Mesenchymal stem cell (in vitro differentiated cells and primary cell): ENCODE results near the gene OR9Q2.
"Not testable (repeated sequence)": the region's sequence is repeated elsewhere in the genome, so short reads cannot be mapped to it uniquely, and the experiment has no call there.

Source experiments
- DNase-seq: peaks from one replicate; pipeline ENCODE4 v3.0.0-alpha.2; 2013
- H2AFZ ChIP-seq: one replicate; pipeline ENCODE4 v1.6.1; 2013; ENCODE audit warnings: low read depth, mild to moderate bottlenecking, control low read depth, inconsistent platforms, low read length, moderate library complexity
- H2AK5ac ChIP-seq: 2 replicates; pipeline ENCODE4 v1.6.1; 2013; ENCODE audit warnings: low read length, moderate library complexity, mild to moderate bottlenecking, inconsistent platforms; ENCODE audit not compliant: severe bottlenecking
- H2BK120ac ChIP-seq: one replicate; pipeline ENCODE4 v1.6.1; 2013; ENCODE audit warnings: low read depth, mild to moderate bottlenecking, inconsistent platforms, low read length, moderate library complexity
- H2BK12ac ChIP-seq, 2 experiments: one replicate each; pipeline ENCODE4 v1.6.1; 2013; ENCODE audit warnings: inconsistent platforms in 2 of 2, low read length in 2 of 2, mild to moderate bottlenecking in 2 of 2, moderate library complexity in 2 of 2, control low read depth in 1 of 2
- H2BK15ac ChIP-seq: one replicate; pipeline ENCODE4 v1.6.1; 2013; ENCODE audit warnings: mild to moderate bottlenecking, low read depth, inconsistent platforms; ENCODE audit not compliant: poor library complexity, severe bottlenecking
- H2BK5ac ChIP-seq: 2 replicates; pipeline ENCODE4 v1.6.1; 2013; ENCODE audit warnings: low read depth, mild to moderate bottlenecking, low read length, control low read depth, inconsistent platforms; ENCODE audit not compliant: poor library complexity, severe bottlenecking
- H3K14ac ChIP-seq, 2 experiments: one replicate each; pipeline ENCODE4 v1.6.1; 2013; ENCODE audit warnings: inconsistent platforms in 2 of 2, low read length in 2 of 2, control low read depth in 1 of 2, mild to moderate bottlenecking in 1 of 2, moderate library complexity in 1 of 2
- H3K18ac ChIP-seq, 2 experiments: one replicate each; pipeline ENCODE4 v1.6.1; 2013; ENCODE audit warnings: inconsistent platforms in 2 of 2, low read length in 2 of 2, control low read depth in 1 of 2, low read depth in 1 of 2, mild to moderate bottlenecking in 1 of 2
- H3K23ac ChIP-seq, 2 experiments: one replicate each; pipeline ENCODE4 v1.6.1; 2013; ENCODE audit warnings: inconsistent platforms in 2 of 2, low read length in 2 of 2, mild to moderate bottlenecking in 2 of 2, moderate library complexity in 2 of 2, control low read depth in 1 of 2
- H3K27ac ChIP-seq: 2 replicates; pipeline ENCODE4 v1.5.1; 2013; ENCODE audit warnings: mild to moderate bottlenecking, moderate library complexity, low read length, control low read depth, inconsistent platforms; ENCODE audit not compliant: poor library complexity, severe bottlenecking
- H3K27me3 ChIP-seq, 2 experiments: 2 replicates each; pipeline versions ENCODE4 v1.6.1 to v1.7.0; 2013; ENCODE audit warnings: low read length in 2 of 2, mild to moderate bottlenecking in 2 of 2, moderate library complexity in 2 of 2, control low read depth in 1 of 2, inconsistent platforms in 1 of 2; ENCODE audit not compliant: control insufficient read depth in 1 of 2, insufficient read depth in 1 of 2
- H3K36me3 ChIP-seq, 2 experiments: 2 replicates each; pipeline versions ENCODE4 v1.6.1 to v1.7.0; 2013; ENCODE audit warnings: low read length in 2 of 2, control low read depth in 1 of 2, inconsistent platforms in 1 of 2, low read depth in 1 of 2, mild to moderate bottlenecking in 1 of 2; ENCODE audit not compliant: insufficient read depth in 2 of 2, control insufficient read depth in 1 of 2
- H3K4ac ChIP-seq, 2 experiments: one replicate each; pipeline ENCODE4 v1.6.1; 2013; ENCODE audit warnings: inconsistent platforms in 2 of 2, low read length in 2 of 2, mild to moderate bottlenecking in 2 of 2, moderate library complexity in 2 of 2, control low read depth in 1 of 2, low read depth in 1 of 2
- H3K4me1 ChIP-seq: 2 replicates; pipeline ENCODE4 v1.6.1; 2013; ENCODE audit warnings: low read depth, low read length, control low read depth; ENCODE audit not compliant: control insufficient read depth, insufficient read depth
- H3K4me2 ChIP-seq: 2 replicates; pipeline ENCODE4 v1.6.1; 2013; ENCODE audit warnings: low read length, mild to moderate bottlenecking, inconsistent platforms; ENCODE audit not compliant: poor library complexity, severe bottlenecking
- H3K4me3 ChIP-seq, 2 experiments: 2 replicates each; pipeline versions ENCODE4 v1.5.1 to v1.7.0; 2013; ENCODE audit warnings: low read length in 2 of 2, mild to moderate bottlenecking in 2 of 2, control low read depth in 1 of 2, low read depth in 1 of 2; ENCODE audit not compliant: insufficient read depth in 1 of 2
- H3K79me1 ChIP-seq: replicated peaks from 2 replicates; pipeline ENCODE4 v1.6.1; 2013; ENCODE audit warnings: mild to moderate bottlenecking, control low read depth, low read length, inconsistent platforms; ENCODE audit not compliant: poor library complexity, severe bottlenecking
- H3K9ac ChIP-seq: 2 replicates; pipeline ENCODE4 v1.7.0; 2013; ENCODE audit warnings: mild to moderate bottlenecking, low read length, moderate library complexity
- H3K9me3 ChIP-seq: 2 replicates; pipeline ENCODE4 v1.7.0; 2013; ENCODE audit warnings: mild to moderate bottlenecking, low read length; ENCODE audit not compliant: control insufficient read depth
- H4K8ac ChIP-seq: one replicate; pipeline ENCODE4 v1.6.1; 2013; ENCODE audit warnings: inconsistent platforms, mild to moderate bottlenecking, low read length, moderate library complexity
- H4K91ac ChIP-seq: one replicate; pipeline ENCODE4 v1.6.1; 2013; ENCODE audit warnings: mild to moderate bottlenecking, low read length, inconsistent platforms
- WGBS: methylation state at CpG from one replicate; pipeline ENCODE4 v1.1.7; 2013; ENCODE audit warnings: mixed read lengths; 5-methylcytosine and 5-hydroxymethylcytosine counted together

OR9Q2 gene

DNA sequence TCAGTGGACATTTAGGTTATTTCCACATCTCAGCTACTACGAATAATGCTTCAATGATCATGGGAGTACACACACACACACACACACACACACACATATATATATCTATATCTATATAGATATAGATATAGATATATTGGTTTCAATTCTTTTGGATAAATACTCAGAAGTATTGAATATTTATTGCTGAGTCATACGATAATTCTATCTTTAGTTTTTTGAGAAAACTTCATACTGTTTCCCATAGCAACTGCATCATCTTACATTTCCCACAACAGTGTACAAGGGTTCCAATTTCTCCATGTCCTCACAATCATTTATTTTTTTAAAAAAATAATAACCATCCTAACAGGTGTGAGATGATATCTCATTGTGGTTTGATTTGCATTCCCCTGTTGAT lies 7.1 kb downstream of the OR9Q2 start:
- no peak overlapping the region for H2BK15ac ChIP-seq
- H3K9me3 ChIP-seq: peaks cover 31% of the 10 kb centered on the region
- H3K23ac ChIP-seq: no peak overlapping the region
- H4K8ac ChIP-seq: no peak overlapping the region
- H3K4me3 ChIP-seq: no peak overlapping the region
- no CpG with 5 or more reads among the region's 2 CpGs for WGBS
- H3K4me1 ChIP-seq: no peaks in the 10 kb centered on the region
- no peak overlapping the region for H3K4ac ChIP-seq
- H3K79me1 ChIP-seq: no peaks in the 10 kb centered on the region
- H3K18ac ChIP-seq: no peak overlapping the region
- no peaks in the 10 kb centered on the region for H3K27me3 ChIP-seq
- no peak overlapping the region for H3K4me2 ChIP-seq
- H2BK120ac ChIP-seq: no peak overlapping the region
- H3K9ac ChIP-seq: no peak overlapping the region
- H4K91ac ChIP-seq: no peak overlapping the region
- no peak overlapping the region for H2AK5ac ChIP-seq
- no peaks in the 10 kb centered on the region for H3K36me3 ChIP-seq
- H3K27ac ChIP-seq: no peak overlapping the region
- no peak overlapping the region for H2BK12ac ChIP-seq
- no peak overlapping the region for H2AFZ ChIP-seq
- DNase-seq: no peak
- H2BK5ac ChIP-seq: no peak overlapping the region
- no peak overlapping the region for H3K14ac ChIP-seq

DNA sequence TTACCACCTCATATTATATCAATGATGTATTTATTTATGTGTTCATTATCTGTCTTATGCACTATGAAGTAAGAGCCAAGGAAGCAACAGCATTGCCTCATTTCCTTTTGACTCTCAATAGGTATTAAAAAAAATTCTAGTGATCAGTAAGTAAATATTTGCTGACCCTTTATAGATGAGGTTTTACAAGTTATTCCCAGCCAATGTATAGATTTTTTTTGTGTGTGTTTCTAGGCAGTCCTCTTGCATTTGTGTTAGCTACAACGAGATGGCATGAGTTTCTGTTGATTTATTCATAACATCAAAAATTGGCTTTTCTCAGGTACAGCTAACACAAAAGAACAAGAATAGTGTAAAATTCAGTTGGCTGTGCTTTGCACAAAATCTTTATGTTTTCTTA lies 10.4 kb downstream of the OR9Q2 start:
- H3K27me3 ChIP-seq: no peaks in the 10 kb centered on the region
- no peak overlapping the region for H4K8ac ChIP-seq
- DNase-seq: no peak
- no peak overlapping the region for H2BK120ac ChIP-seq
- no peaks in the 10 kb centered on the region for H3K4me1 ChIP-seq
- no peak overlapping the region for H2AFZ ChIP-seq
- H3K9ac ChIP-seq: no peak overlapping the region
- H2BK5ac ChIP-seq: no peak overlapping the region
- WGBS: no CpG with 5 or more reads among the region's 1 CpG
- H3K9me3 ChIP-seq: peaks cover 31% of the 10 kb centered on the region
- H4K91ac ChIP-seq: no peak overlapping the region
- no peak overlapping the region for H3K4ac ChIP-seq
- H3K4me3 ChIP-seq: no peak overlapping the region
- no peak overlapping the region for H3K4me2 ChIP-seq
- no peaks in the 10 kb centered on the region for H3K36me3 ChIP-seq
- H3K23ac ChIP-seq: no peak overlapping the region
- H2BK12ac ChIP-seq: no peak overlapping the region
- no peak overlapping the region for H2BK15ac ChIP-seq
- H3K79me1 ChIP-seq: no peaks in the 10 kb centered on the region
- no peak overlapping the region for H3K18ac ChIP-seq
- no peak overlapping the region for H3K14ac ChIP-seq
- no peak overlapping the region for H2AK5ac ChIP-seq
- no peak overlapping the region for H3K27ac ChIP-seq

DNA sequence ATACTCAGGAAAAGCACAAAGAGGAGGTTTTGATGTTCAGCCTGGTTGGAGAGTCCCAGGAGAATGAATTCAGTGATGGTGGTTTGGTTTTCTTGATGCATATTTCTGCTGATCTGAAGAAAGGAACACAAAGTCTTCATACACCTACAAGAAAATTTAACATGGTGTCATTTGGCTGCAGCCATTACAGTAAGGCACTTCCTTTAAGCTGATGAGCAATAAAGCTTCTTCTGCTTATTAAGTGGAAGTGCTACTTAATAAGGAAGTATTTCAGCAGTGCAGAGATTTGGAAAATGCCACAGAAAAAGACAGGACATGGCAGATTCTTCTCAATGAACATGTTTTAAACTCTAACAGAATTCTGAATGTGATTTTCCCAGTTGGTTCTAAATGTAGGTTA lies 15.2 kb downstream of the OR9Q2 start, which contains the start of gene OR1S2:
TSS of gene OR1S2 (minus strand) at position 101 of the 400 bp plus-strand sequence. CDS start at position 101, 0 bp downstream.
- Histone ChIP-seq H3K36me3 (no peaks in the 10 kb centered on the region), H4K8ac (no peak within 1 kb of the TSS), H3K4me1 (no peaks in the 10 kb centered on the region), H3K79me1 (no peaks in the 10 kb centered on the region), H3K9me3 (peaks cover 15% of the 10 kb centered on the region), H3K9ac (no peak within 1 kb of the TSS), H3K14ac (no peak within 1 kb of the TSS), H2BK12ac (no peak within 1 kb of the TSS), H3K23ac (no peak within 1 kb of the TSS), H2BK15ac (no peak within 1 kb of the TSS), H2BK120ac (no peak within 1 kb of the TSS), H3K4me2 (no peak within 1 kb of the TSS), H2BK5ac (no peak within 1 kb of the TSS), H4K91ac (no peak within 1 kb of the TSS), H3K27me3 (no peaks in the 10 kb centered on the region), H3K18ac (no peak within 1 kb of the TSS), H3K27ac (no peak within 1 kb of the TSS), H2AFZ (no peak within 1 kb of the TSS), H2AK5ac (no peak within 1 kb of the TSS), H3K4me3 (no peak within 1 kb of the TSS), H3K4ac (no peak within 1 kb of the TSS)
- no peak for DNase-seq

DNA sequence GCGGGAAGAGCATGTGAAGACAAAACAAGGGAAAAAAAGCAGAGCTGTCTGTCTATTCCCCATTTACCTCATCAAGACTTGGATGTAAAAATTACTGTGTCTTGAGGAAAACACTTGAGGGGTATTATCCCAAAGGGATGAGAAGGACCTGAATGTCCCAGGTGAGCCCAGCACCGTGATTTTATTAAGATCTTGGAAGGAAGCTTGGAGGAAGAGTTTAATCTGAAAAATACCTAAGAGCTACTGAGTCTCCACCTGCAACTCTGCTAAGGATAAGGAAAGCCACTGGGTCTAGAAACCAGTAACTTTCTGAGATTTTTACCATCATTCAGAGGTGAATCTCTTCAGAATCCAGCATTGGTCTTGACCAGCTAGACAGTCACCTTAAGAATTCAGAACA lies 23.6 kb downstream of the OR9Q2 start, which contains the start of gene OR1S1:
TSS of gene OR1S1 (plus strand) at position 301 of the 400 bp plus-strand sequence.
- not testable (repeated sequence) for H3K79me1 ChIP-seq, H2BK120ac ChIP-seq, H3K36me3 ChIP-seq, H3K4me2 ChIP-seq, H3K4ac ChIP-seq, H4K8ac ChIP-seq, H3K9me3 ChIP-seq, H2AFZ ChIP-seq, H3K27ac ChIP-seq, H2AK5ac ChIP-seq, H3K14ac ChIP-seq, H3K23ac ChIP-seq, H2BK5ac ChIP-seq, H3K4me3 ChIP-seq, H3K9ac ChIP-seq, H3K18ac ChIP-seq, DNase-seq, H2BK15ac ChIP-seq, H3K4me1 ChIP-seq, H2BK12ac ChIP-seq, H4K91ac ChIP-seq, H3K27me3 ChIP-seq
- WGBS: no CpG with 5 or more reads among the region's 2 CpGs
